ENCODE measurements around the gene CASP9.
"Not testable (repeated sequence)": the region's sequence is repeated elsewhere in the genome, so short reads cannot be mapped to it uniquely, and the experiment has no call there.

The CASP9 gene

GRCh38 chr1:15525050-15526020 is 1.3 kb upstream of the CASP9 start:
- peak; percentile 92 for DNase-seq (ENCODE audit: low read depth)

- DNase-seq (ENCODE audit: low read depth): peak; percentile 71
Measured at GRCh38 chr1:15524283-15525049, 451 bp upstream of the CASP9 start.

GRCh38 chr1:15523104-15524020 is 653 bp downstream of the CASP9 start:
- no peak for DNase-seq (ENCODE audit: low read depth)

- no peak for DNase-seq (ENCODE audit: low read depth)
Measured at GRCh38 chr1:15522551-15522950, 1.5 kb downstream of the CASP9 start.

GRCh38 chr1:15521206-15521906 is 2.7 kb downstream of the CASP9 start:
- DNase-seq (ENCODE audit: low read depth): not testable (repeated sequence)

GRCh38 chr1:15519625-15520024 is 4.4 kb downstream of the CASP9 start:
- no peak for DNase-seq (ENCODE audit: low read depth)

GRCh38 chr1:15515022-15515663 is 8.9 kb downstream of the CASP9 start:
- no peak for DNase-seq (ENCODE audit: low read depth)

- DNase-seq (ENCODE audit: low read depth): not testable (repeated sequence)
Measured at GRCh38 chr1:15514557-15514956, 9.5 kb downstream of the CASP9 start.

GRCh38 chr1:15513919-15514318 is 10.1 kb downstream of the CASP9 start:
- DNase-seq (ENCODE audit: low read depth): no peak

GRCh38 chr1:15513192-15513591 is 10.8 kb downstream of the CASP9 start:
- no peak for DNase-seq (ENCODE audit: low read depth)

- no peak for DNase-seq (ENCODE audit: low read depth)
Measured at GRCh38 chr1:15510611-15511405, 13.2 kb downstream of the CASP9 start.

- DNase-seq (ENCODE audit: low read depth): no peak
Measured at GRCh38 chr1:15509586-15509985, 14.4 kb downstream of the CASP9 start.

- no peak for DNase-seq (ENCODE audit: low read depth)
Measured at GRCh38 chr1:15508700-15509487, 15.1 kb downstream of the CASP9 start.

- no peak for DNase-seq (ENCODE audit: low read depth)
Measured at GRCh38 chr1:15507278-15507677, 16.7 kb downstream of the CASP9 start.

- no peak for DNase-seq (ENCODE audit: low read depth)
Measured at GRCh38 chr1:15506831-15507230, 17.2 kb downstream of the CASP9 start.

- DNase-seq (ENCODE audit: low read depth): no peak
Measured at GRCh38 chr1:15504436-15504835, 19.6 kb downstream of the CASP9 start.

GRCh38 chr1:15501208-15502032 is 22.6 kb downstream of the CASP9 start:
- no peak for DNase-seq (ENCODE audit: low read depth)
